ENCODE data around the gene FOXK1.

- TF ChIP-seq CTBP1 (IDR thresholded peaks at IDR 0.05; ENCODE audit: borderline replicate concordance) (no peak), SUZ12 (IDR thresholded peaks at IDR 0.05) (no peak), BHLHE40 (IDR thresholded peaks at IDR 0.05; ENCODE audit: borderline replicate concordance) (no peak), HDGF (IDR thresholded peaks at IDR 0.05; ENCODE audit: borderline replicate concordance) (no peak), SP1 (IDR thresholded peaks at IDR 0.05) (no peak), ARNT (IDR thresholded peaks at IDR 0.05) (no peak), TARDBP (IDR thresholded peaks at IDR 0.05) (no peak), ELF4 (IDR thresholded peaks at IDR 0.05) (no peak), FOXA1 (IDR thresholded peaks at IDR 0.05) (no peak), PKNOX1 (IDR thresholded peaks at IDR 0.05) (no peak), FOXK2 (IDR thresholded peaks at IDR 0.05) (no peak), FOXM1 (IDR thresholded peaks at IDR 0.05; ENCODE audit: borderline replicate concordance) (no peak)
Observed at GRCh38 chr7:4783292-4783652, 101.2 kb downstream of the FOXK1 start.

Data from HEK293T (cell line).